ENCODE measurements around the gene ZNF845.
"Not testable (repeated sequence)": the region's sequence is repeated elsewhere in the genome, so short reads cannot be mapped to it uniquely, and the experiment has no call there.

The ZNF845 gene

DNA sequence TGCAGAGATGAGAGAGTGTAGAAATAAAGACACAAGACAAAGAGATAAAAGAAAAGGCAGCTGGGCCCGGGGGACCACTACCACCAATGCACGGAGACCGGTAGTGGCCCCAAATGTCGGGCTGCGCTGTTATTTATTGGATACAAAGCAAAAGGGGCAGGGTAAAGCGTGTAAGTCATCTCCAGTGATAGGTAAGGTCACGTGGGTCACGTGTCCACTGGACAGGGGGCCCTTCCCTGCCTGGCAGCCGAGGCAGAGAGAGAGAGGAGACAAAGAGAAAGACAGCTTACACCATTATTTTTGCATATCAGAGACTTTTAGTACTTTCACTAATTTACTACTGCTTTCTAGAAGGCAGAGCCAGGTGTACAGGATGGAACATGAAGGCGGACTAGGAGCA lies 26.5 kb downstream of the ZNF845 start:
- H3K4me3 ChIP-seq (replicated peaks; ENCODE audit: insufficient read depth, low read length); H3K27me3 ChIP-seq (ENCODE audit: insufficient read depth, poor library complexity, severe bottlenecking); H3K27ac ChIP-seq (replicated peaks); DNase-seq (ENCODE audit: low read depth in 1 of 2, low spot score in 1 of 2): not testable (repeated sequence)

GRCh38 chr19:53365134-53365898 lies 31.8 kb downstream of the ZNF845 start, which contains the start of gene ZNF525:
ZNF525 (plus strand) TSS chr19:53365705; CDS start chr19:53372282, 6,577 bp downstream.
- Histone ChIP-seq H3K27me3 (ENCODE audit: insufficient read depth, poor library complexity, severe bottlenecking) (no peaks in the 10 kb centered on the region), H3K4me3 (replicated peaks; ENCODE audit: insufficient read depth, low read length) (0 out of 2 replicates have a peak within 1 kb of the TSS, but pooled peaks have one; percentile 13), H3K27ac (replicated peaks) (peak within 1 kb of the TSS; percentile 73)
- DNase-seq (ENCODE audit: low read depth in 1 of 2, low spot score in 1 of 2) = peak in 1 of 2 experiments; percentile 91
- no peak for TF ChIP-seq GABPA (IDR thresholded peaks at IDR 0.05; ENCODE audit: low read depth)
- peak; percentile 65 for TF ChIP-seq POLR2AphosphoS5 (IDR thresholded peaks at IDR 0.05; ENCODE audit: low read depth)

- Histone ChIP-seq H3K4me3 (replicated peaks; ENCODE audit: insufficient read depth, low read length) (no peak overlapping the region), H3K27ac (replicated peaks) (peak overlapping the region; percentile 73), H3K27me3 (ENCODE audit: insufficient read depth, poor library complexity, severe bottlenecking) (no peaks in the 10 kb centered on the region)
- TF ChIP-seq GABPA (IDR thresholded peaks at IDR 0.05; ENCODE audit: low read depth) (no peak), CTCF (IDR thresholded peaks at IDR 0.05; ENCODE audit: insufficient read depth, low read length) (no peak), POLR2AphosphoS5 (IDR thresholded peaks at IDR 0.05; ENCODE audit: low read depth) (no peak), SPI1 (IDR thresholded peaks at IDR 0.05; ENCODE audit: borderline replicate concordance, low read depth) (no peak), REST (IDR thresholded peaks at IDR 0.05; ENCODE audit: insufficient replicate concordance, low read depth) (no peak)
- DNase-seq (ENCODE audit: low read depth in 1 of 2, low spot score in 1 of 2) = no peak
Measured at GRCh38 chr19:53365899-53366493, 32.4 kb downstream of the ZNF845 start.

GRCh38 chr19:53372196-53372595 lies 38.6 kb downstream of the ZNF845 start:
- TF ChIP-seq POLR2AphosphoS5 (IDR thresholded peaks at IDR 0.05; ENCODE audit: low read depth) = no peak
- TF ChIP-seq REST (IDR thresholded peaks at IDR 0.05; ENCODE audit: insufficient replicate concordance, low read depth) = no peak
- TF ChIP-seq CTCF (IDR thresholded peaks at IDR 0.05; ENCODE audit: insufficient read depth, low read length) = no peak
- no peak for TF ChIP-seq GABPA (IDR thresholded peaks at IDR 0.05; ENCODE audit: low read depth)
- no peak for TF ChIP-seq SPI1 (IDR thresholded peaks at IDR 0.05; ENCODE audit: borderline replicate concordance, low read depth)

More at GRCh38 chr19:53372196-53372595, 38.6 kb downstream of the ZNF845 start:
- no peaks in the 10 kb centered on the region for H3K27me3 ChIP-seq (ENCODE audit: insufficient read depth, poor library complexity, severe bottlenecking)
- H3K4me3 ChIP-seq (replicated peaks; ENCODE audit: insufficient read depth, low read length) = no peak overlapping the region
- DNase-seq (ENCODE audit: low read depth in 1 of 2, low spot score in 1 of 2) = no peak
- H3K27ac ChIP-seq (replicated peaks) = no peak overlapping the region

All from HL-60 (cell line).